H9 (cell line): ENCODE data around the gene C10orf105. TPM values are rescaled to one million over a fixed set of nuclear protein-coding genes. Genes with fewer than 3 reads are reported as not detected.

ENCODE experiments used
- DNase-seq: peaks from one replicate; pipeline ENCODE4 v3.0.0-alpha.2; 2017
- H2AFZ ChIP-seq: one replicate; pipeline ENCODE4 v1.6.1; 2013; ENCODE audit warnings: mild to moderate bottlenecking, low read length, control low read depth, moderate library complexity
- H2AK5ac ChIP-seq: 2 replicates; pipeline ENCODE4 v1.6.1; 2013; ENCODE audit warnings: low read length, control low read depth, mixed read lengths; ENCODE audit not compliant: insufficient read length
- H2BK120ac ChIP-seq: one replicate; pipeline ENCODE4 v1.6.1; 2013; ENCODE audit warnings: low read depth, mild to moderate bottlenecking, low read length, control low read depth, inconsistent platforms; ENCODE audit not compliant: poor library complexity, severe bottlenecking
- H2BK12ac ChIP-seq: 2 replicates; pipeline ENCODE4 v1.6.1; 2013; ENCODE audit warnings: low read length, control low read depth, mixed read lengths, low read depth; ENCODE audit not compliant: insufficient read length
- H2BK15ac ChIP-seq: 2 replicates; pipeline ENCODE4 v1.6.1; 2013; ENCODE audit warnings: low read depth, low read length, control low read depth
- H2BK20ac ChIP-seq: one replicate; pipeline ENCODE4 v1.6.1; 2013; ENCODE audit warnings: low read depth, mild to moderate bottlenecking, low read length, control low read depth, inconsistent platforms; ENCODE audit not compliant: poor library complexity, severe bottlenecking
- H2BK5ac ChIP-seq: 2 replicates; pipeline ENCODE4 v1.6.1; 2013; ENCODE audit warnings: low read length, control low read depth, mixed read lengths; ENCODE audit not compliant: insufficient read length
- H3K14ac ChIP-seq: 2 replicates; pipeline ENCODE4 v1.6.1; 2013; ENCODE audit warnings: low read length, control low read depth; ENCODE audit not compliant: insufficient read depth
- H3K18ac ChIP-seq: 2 replicates; pipeline ENCODE4 v1.6.1; 2013; ENCODE audit warnings: low read depth, mild to moderate bottlenecking, mixed read lengths, low read length, control low read depth; ENCODE audit not compliant: insufficient read length
- H3K23ac ChIP-seq: 2 replicates; pipeline ENCODE4 v1.6.1; 2013; ENCODE audit warnings: low read length, control low read depth, mixed read lengths, low read depth; ENCODE audit not compliant: insufficient read length
- H3K23me2 ChIP-seq: 2 replicates; pipeline ENCODE4 v1.6.1; 2013; ENCODE audit warnings: low read depth, mild to moderate bottlenecking, mixed read lengths, low read length, control low read depth; ENCODE audit not compliant: insufficient read length, poor library complexity, severe bottlenecking
- H3K27ac ChIP-seq: 2 replicates; pipeline ENCODE4 v1.5.1; 2013; ENCODE audit warnings: low read length, control low read depth, mixed read lengths, low read depth; ENCODE audit not compliant: insufficient read length
- H3K27me3 ChIP-seq: 2 replicates; pipeline ENCODE4 v1.6.1; 2013; ENCODE audit warnings: low read length, control low read depth, inconsistent platforms; ENCODE audit not compliant: insufficient read depth
- H3K4ac ChIP-seq: 2 replicates; pipeline ENCODE4 v1.6.1; 2013; ENCODE audit warnings: low read depth, mild to moderate bottlenecking, control low read depth, inconsistent platforms, low read length, moderate library complexity
- H3K4me1 ChIP-seq: 2 replicates; pipeline ENCODE4 v1.6.1; 2013; ENCODE audit warnings: low read length, control low read depth, inconsistent platforms; ENCODE audit not compliant: insufficient read depth
- H3K4me2 ChIP-seq: 2 replicates; pipeline ENCODE4 v1.6.1; 2013; ENCODE audit warnings: low read length, control low read depth, mixed read lengths; ENCODE audit not compliant: insufficient read length, insufficient read depth
- H3K56ac ChIP-seq: 2 replicates; pipeline ENCODE4 v1.6.1; 2013; ENCODE audit warnings: low read depth, mild to moderate bottlenecking, mixed read lengths, low read length, control low read depth; ENCODE audit not compliant: insufficient read length
- H3K79me1 ChIP-seq: 2 replicates; pipeline ENCODE4 v1.6.1; 2013; ENCODE audit warnings: low read depth, mild to moderate bottlenecking, moderate library complexity, low read length, control low read depth, inconsistent platforms; ENCODE audit not compliant: insufficient read depth, poor library complexity, severe bottlenecking
- H3K79me2 ChIP-seq: 2 replicates; pipeline ENCODE4 v1.6.1; 2013; ENCODE audit warnings: low read length, control low read depth, inconsistent platforms; ENCODE audit not compliant: insufficient read depth
- H3K9ac ChIP-seq: 2 replicates; pipeline ENCODE4 v1.6.1; 2013; ENCODE audit warnings: low read length, control low read depth, mixed read lengths; ENCODE audit not compliant: insufficient read length; ENCODE audit errors: extremely low read depth
- H3K9me3 ChIP-seq: one replicate; pipeline ENCODE4 v1.6.1; 2013; ENCODE audit warnings: low read depth, low read length, inconsistent platforms; ENCODE audit not compliant: control insufficient read depth
- H3T11ph ChIP-seq: one replicate; pipeline ENCODE4 v1.6.1; 2013; ENCODE audit warnings: mild to moderate bottlenecking, low read length, control low read depth, inconsistent platforms
- H4K20me1 ChIP-seq: one replicate; pipeline ENCODE4 v1.6.1; 2013; ENCODE audit not compliant: control insufficient read depth, insufficient read length, insufficient read depth
- H4K5ac ChIP-seq: 2 replicates; pipeline ENCODE4 v1.6.1; 2013; ENCODE audit warnings: low read depth, mild to moderate bottlenecking, mixed read lengths, low read length, control low read depth; ENCODE audit not compliant: insufficient read length
- H4K8ac ChIP-seq: replicated peaks from 2 replicates; pipeline ENCODE4 v1.6.1; 2013; ENCODE audit warnings: low read length, control low read depth, mixed read lengths, low read depth; ENCODE audit not compliant: insufficient read length
- H4K91ac ChIP-seq: 2 replicates; pipeline ENCODE4 v1.6.1; 2013; ENCODE audit warnings: low read depth, mild to moderate bottlenecking, moderate library complexity, mixed read lengths, low read length, control low read depth; ENCODE audit not compliant: insufficient read length
- H3K27ac Mint-ChIP-seq, 3 experiments: 2 replicates in 2 of 3; 3 replicates in 1 of 3; pipeline ENCODE4 v1.8.0; 2020 to 2021; ENCODE audit warnings: mixed read lengths in 3 of 3, mild to moderate bottlenecking in 1 of 3, moderate library complexity in 1 of 3
- H3K27me3 Mint-ChIP-seq: 2 replicates; pipeline ENCODE4 v1.8.0; 2021; ENCODE audit warnings: low read depth, mild to moderate bottlenecking, moderate library complexity, mixed read lengths
- H3K36me3 Mint-ChIP-seq, 3 experiments: 2 replicates in 2 of 3; 3 replicates in 1 of 3; pipeline ENCODE4 v1.8.0; 2020 to 2021; ENCODE audit warnings: low read depth in 3 of 3, mixed read lengths in 3 of 3; ENCODE audit not compliant: insufficient read depth in 1 of 3
- H3K4me1 Mint-ChIP-seq, 2 experiments: 2 replicates each; pipeline ENCODE4 v1.8.0; 2020; ENCODE audit warnings: mixed read lengths in 2 of 2
- H3K4me3 Mint-ChIP-seq, 2 experiments: 2 replicates in 1 of 2; 3 replicates in 1 of 2; pipeline ENCODE4 v1.8.0; 2020 to 2021; ENCODE audit warnings: mild to moderate bottlenecking in 2 of 2, mixed read lengths in 2 of 2, moderate library complexity in 1 of 2
- H3K9me3 Mint-ChIP-seq, 2 experiments: 2 replicates in 1 of 2; 3 replicates in 1 of 2; pipeline ENCODE4 v1.8.0; 2020; ENCODE audit warnings: mild to moderate bottlenecking in 2 of 2, mixed read lengths in 2 of 2, moderate library complexity in 1 of 2
- WGBS: extraction: QIAGEN DNeasy Blood & Tissue Kit; methylation state at CpG from one replicate; pipeline ENCODE4 v1.1.7; 2013; ENCODE audit warnings: missing lambda C conversion rate, low lambda C conversion rate, mixed read lengths; ENCODE audit not compliant: insufficient read length; ENCODE audit errors: extremely low coverage; 5-methylcytosine and 5-hydroxymethylcytosine counted together
- total RNA-seq: library from RNA; stranded (reverse); gene quantifications from 2 replicates; pipeline ENCODE4 v1.2.1, GENCODE V29; 2021
- TF ChIP-seq, protein P1 (sequence below): fragments of 200-600 bp; sonication (generic); conservative IDR thresholded peaks from 3 replicates; pipeline ENCODE4 v1.8.0; 2021; ENCODE audit warnings: antibody characterized with exemption, mild to moderate bottlenecking

C10orf105 gene
- total RNA-seq, 1 experiment from 2014 or later, result 0.26 TPM

DNA sequence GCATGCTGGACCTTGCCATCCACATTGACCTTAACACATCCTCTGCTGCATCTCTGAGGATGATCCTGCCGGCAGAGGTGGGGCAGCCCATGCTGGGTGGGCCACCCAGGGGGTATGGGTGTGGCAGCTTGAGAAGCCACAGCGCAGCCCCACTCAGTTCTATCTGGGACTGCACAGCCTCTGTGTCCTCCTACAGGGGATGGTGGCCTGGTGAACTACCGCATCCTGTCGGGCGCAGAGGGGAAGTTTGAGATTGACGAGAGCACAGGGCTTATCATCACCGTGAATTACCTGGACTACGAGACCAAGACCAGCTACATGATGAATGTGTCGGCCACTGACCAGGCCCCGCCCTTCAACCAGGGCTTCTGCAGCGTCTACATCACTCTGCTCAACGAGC is 12.2 kb upstream of the C10orf105 start:
- Histone ChIP-seq H3T11ph (no peak overlapping the region), H2AFZ (no peak overlapping the region), H3K27ac (no peak overlapping the region), H2BK120ac (no peak overlapping the region), H3K4me1 (peaks cover 3% of the 10 kb centered on the region; the same call in 1 of the 2 replicates), H2BK5ac (no peak overlapping the region), H4K91ac (no peak overlapping the region), H3K4me2 (no peak overlapping the region), H2BK20ac (no peak overlapping the region), H2BK15ac (no peak overlapping the region), H4K5ac (no peak overlapping the region), H4K20me1 (no peaks in the 10 kb centered on the region), H3K56ac (no peak overlapping the region), H3K4ac (no peak overlapping the region), H2AK5ac (no peak overlapping the region), H2BK12ac (no peak overlapping the region), H3K18ac (no peak overlapping the region), H3K79me2 (no peaks in the 10 kb centered on the region), H3K23ac (no peak overlapping the region), H3K27me3 (no peaks in the 10 kb centered on the region), H3K79me1 (no peaks in the 10 kb centered on the region), H3K23me2 (no peaks in the 10 kb centered on the region), H4K8ac (no peak overlapping the region), H3K9me3 (no peaks in the 10 kb centered on the region), H3K14ac (no peak overlapping the region; the same call in 1 of the 2 replicates), H3K9ac (no peak overlapping the region)
- H3K27ac Mint-ChIP-seq, result no peak overlapping the region
- no peaks in the 10 kb centered on the region for H3K36me3 Mint-ChIP-seq
- no peak for DNase-seq
- peaks cover 5 to 11% of the 10 kb centered on the region in 2 experiments for H3K4me1 Mint-ChIP-seq
- H3K9me3 Mint-ChIP-seq, result no peaks in the 10 kb centered on the region
- TF ChIP-seq, protein P1, sequence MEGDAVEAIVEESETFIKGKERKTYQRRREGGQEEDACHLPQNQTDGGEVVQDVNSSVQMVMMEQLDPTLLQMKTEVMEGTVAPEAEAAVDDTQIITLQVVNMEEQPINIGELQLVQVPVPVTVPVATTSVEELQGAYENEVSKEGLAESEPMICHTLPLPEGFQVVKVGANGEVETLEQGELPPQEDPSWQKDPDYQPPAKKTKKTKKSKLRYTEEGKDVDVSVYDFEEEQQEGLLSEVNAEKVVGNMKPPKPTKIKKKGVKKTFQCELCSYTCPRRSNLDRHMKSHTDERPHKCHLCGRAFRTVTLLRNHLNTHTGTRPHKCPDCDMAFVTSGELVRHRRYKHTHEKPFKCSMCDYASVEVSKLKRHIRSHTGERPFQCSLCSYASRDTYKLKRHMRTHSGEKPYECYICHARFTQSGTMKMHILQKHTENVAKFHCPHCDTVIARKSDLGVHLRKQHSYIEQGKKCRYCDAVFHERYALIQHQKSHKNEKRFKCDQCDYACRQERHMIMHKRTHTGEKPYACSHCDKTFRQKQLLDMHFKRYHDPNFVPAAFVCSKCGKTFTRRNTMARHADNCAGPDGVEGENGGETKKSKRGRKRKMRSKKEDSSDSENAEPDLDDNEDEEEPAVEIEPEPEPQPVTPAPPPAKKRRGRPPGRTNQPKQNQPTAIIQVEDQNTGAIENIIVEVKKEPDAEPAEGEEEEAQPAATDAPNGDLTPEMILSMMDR, result no peak
- peaks cover 3% of the 10 kb centered on the region for H3K27me3 Mint-ChIP-seq
- WGBS, result no CpG with 5 or more reads among the region's 12 CpGs
- H3K4me3 Mint-ChIP-seq, result no peak overlapping the region
